GM19035 (cell line): Measurements from ENCODE around the gene CMIP.

Experiments used
- ATAC-seq: cut with Tn5 transposase; IDR thresholded peaks from one replicate; pipeline ENCODE4 v1.9.1; 2021; ENCODE audit not compliant: unreplicated experiment

The CMIP gene

DNA sequence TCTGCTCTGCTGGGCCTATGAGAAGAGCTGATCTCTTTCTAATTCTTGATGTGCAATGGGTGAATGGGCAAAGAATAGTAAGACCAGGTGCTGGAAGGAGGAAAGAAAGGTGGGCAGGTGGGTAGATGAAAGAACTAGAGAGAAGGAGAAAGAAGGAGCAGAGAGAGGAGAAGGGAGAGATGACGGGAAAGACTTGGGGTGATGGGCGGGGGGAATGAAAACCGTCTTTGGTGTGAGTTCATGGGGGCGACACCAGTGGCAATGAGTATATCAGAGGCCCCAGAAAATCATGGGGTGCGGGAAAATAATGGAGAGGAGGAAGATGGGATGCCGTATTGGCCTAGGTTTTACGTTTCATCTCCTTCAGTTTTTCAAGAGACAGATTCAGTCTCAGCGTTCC lies 205.7 kb downstream of the CMIP start:
- no peak for ATAC-seq

DNA sequence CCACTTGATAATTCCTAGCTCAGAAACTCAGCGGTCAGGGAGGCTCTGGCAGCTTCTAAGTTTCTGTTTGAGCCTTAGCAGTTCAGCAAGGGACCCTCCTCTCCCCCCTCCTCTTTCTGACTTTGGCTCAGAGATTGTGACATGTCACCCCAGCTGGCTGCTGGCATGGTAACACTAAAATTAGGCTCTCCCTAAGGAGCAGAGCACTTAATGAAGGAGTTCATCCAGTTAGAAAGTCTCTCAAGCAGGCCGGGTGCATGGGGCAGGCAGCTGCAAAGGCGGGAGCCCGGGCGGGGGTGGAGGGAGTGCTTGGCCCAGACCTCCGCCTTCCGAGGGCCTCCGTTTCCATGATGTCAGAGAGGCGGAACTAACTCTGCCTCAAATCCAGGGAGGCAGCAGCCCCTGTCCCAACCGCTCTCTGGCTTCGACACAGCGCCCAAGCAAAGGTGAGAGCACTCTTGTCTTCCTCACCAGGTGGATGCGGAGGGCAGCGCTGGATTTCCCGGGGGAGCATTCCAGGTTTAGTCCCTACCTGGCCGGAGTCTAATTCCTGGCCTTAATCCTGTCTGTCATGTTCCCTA lies 206.5 kb downstream of the CMIP start:
- no peak for ATAC-seq

DNA sequence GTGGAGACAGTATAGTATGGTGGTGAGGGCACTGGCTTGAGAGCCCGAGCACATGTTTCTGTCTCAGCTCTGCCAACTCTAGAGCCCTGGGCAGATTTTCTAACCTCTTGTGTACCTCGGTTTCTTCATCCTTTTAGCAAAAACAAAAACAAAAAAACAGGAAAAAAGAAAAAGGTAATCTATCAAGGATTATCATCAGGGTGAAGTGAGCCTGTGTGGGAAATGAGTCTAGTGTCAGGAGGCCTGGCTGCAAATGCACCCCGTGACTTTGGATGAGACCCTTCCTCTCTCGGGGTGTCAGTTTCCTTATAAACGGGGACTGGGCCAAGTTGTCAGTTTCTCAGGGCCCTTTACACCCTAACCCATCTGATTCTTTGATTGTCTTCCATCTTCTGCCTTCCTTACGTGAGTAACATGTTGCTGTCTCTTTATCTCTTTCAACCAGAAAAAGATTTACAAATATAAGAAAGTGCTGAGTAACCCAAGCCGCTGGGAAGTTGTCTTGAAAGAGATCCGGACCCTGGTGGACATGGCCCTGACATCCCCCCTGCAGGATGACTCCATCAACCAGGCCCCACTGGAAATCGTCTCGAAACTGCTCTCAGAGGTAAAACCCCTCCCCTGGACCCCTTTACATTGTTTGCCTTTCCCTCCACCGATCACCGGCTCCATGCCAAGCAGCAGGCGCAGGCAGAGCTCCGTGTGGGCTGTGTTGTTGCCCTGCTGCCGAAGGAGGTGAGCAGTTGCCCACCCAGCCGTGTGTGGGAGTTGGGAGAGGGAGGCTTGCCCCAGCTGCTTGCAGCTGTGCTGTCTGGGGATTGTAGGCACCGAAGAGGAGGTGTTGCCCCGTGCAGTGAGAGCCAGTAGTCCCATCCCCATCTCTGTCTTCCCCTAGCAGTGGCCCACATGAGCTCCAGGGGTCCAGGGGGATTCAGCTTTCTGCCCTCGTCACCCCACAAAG lies 207.4 kb downstream of the CMIP start:
- ATAC-seq, result no peak

DNA sequence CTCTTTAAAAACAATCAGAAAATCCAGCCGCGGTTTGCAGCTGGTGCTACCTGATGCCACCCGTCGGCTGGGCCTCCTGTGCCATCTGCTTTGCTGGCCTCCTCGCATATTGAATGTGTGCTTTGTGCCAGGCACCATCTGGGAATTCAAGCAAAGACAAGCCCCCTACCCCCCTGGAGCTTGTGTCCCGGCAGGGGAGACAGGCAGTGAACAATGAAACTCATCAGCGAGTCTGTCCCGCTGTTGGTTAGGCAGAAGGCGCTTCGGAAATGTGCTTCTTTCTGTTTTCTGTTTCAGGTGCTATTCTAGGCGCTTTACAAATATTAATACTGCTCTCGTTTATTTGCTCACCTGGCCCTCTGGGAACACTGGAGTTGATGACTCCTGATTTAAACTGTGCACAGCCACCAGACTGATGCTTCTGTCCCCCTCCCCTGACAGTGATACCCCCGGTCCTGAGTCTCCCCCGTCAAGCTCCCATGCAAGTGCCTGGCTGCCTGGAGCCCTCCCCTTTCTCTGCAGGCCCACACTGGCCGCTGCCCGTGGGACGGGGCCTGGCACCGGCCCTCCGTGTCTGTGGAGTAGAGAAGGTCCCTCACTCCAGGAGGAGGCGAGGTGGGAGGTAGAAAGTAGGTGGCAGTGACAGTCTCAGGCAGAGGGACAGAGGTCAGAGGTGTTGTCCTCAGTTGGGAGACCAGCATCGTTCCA lies 208.3 kb downstream of the CMIP start:
- peak; percentile 65 for ATAC-seq

DNA sequence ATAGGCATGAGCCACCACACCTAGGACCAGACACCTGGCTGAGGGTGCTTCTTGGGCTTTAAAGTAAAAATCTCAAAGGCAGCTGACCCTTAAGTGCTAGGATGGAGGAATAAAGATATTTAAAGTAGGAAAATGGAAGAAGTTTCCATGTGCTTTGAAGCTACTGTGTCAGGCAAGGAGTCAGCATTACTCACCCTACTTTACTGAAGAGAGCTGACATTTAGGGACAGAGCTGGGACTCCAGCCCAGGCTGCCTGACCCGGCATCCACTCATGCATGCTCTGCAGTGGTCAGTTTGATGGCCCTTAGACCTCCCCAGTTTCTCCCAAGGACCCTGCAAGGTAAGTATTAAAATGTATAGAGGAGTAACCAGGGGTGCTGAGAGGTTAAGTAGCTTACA lies 209.7 kb downstream of the CMIP start:
- no peak for ATAC-seq

DNA sequence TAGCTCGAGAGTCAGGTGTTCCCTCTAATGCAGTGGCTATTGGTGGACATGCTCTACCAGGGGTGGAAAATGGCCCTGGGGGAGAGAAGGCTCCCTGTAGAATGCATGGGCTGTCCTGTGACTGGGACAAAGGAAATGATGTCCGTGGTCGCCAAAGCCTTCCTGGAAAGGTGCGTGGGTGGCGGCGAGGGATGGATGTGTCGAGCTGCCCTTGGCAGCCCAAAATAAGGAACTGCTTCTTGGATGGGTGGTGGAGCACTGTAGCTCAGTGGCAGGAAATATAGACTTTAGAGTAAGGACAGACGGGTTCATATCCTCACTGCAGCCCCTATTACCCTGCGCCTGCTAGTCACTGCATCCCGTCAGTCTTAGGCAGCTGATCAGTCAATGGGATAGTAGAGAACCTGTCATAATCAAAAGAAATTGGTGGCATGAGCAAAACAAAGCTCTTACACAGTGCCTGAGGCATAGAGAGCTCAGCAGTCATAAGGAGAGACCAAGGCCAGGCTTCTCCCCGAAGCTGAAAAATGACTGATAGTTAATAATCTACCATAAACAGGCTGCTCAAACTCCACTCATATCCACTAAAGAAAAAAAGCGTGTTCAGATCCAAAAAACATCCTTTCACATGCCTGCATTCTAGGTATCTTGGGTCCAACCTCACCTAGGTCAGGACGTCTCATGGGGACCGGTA lies 211.0 kb downstream of the CMIP start:
- no peak for ATAC-seq

DNA sequence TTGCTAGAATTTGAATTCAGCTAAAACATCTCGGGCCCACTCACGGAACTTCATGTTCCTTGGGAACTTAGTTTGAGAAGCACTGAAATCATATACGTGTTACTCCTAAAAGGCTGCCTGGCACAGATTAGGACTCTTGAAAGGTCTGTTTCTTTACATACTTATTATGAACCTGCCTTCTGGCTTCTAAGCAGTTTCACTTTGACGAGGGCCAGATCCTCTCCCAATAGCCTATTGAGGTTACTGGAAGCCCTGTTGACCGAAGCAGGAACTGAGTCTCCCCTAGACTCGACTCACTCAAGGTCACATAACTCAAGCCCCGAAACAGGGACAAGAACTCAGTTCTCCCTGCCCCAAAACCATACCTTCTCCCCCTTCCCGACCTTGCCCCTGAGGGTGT lies 212.6 kb downstream of the CMIP start:
- ATAC-seq, result no peak

DNA sequence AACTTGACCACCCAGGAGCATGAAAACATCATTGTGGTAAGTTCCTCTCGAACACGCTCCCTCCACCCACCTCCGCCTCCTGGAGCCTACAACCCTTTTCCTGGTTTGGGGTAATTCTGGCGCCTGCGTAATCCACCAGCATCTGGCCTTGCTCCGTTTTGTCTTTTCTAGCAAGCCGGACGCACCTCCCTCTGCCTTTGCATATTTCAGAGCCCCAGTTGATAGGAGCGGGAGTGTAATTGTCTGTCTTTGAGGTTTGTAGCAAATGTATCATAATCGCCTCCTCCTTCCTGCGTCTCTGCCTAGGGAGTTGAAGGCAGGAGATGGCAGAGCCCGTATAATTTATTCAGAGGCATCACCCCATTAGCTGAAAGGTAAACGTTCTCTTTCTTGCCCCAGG lies 213.2 kb downstream of the CMIP start:
- no peak for ATAC-seq

DNA sequence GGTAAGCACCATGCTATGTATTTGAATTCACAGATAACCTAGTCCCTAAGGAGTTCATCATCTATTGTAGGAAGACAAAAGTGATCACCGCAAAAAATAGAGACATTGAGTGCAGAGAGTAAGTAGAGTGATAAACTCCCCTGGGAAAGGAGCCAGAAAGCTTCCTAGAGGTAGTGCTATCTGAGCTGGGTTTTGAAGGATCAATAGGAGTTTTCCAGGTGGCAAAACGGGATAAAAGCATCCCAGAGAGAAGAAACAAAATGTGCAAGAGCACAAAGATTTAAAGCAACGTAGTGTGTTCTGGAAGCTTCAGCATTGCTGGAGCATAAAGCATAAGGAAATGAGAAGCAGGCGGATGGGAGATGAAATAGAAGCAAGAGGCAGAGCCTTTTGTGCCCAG lies 213.8 kb downstream of the CMIP start:
- ATAC-seq, result no peak

DNA sequence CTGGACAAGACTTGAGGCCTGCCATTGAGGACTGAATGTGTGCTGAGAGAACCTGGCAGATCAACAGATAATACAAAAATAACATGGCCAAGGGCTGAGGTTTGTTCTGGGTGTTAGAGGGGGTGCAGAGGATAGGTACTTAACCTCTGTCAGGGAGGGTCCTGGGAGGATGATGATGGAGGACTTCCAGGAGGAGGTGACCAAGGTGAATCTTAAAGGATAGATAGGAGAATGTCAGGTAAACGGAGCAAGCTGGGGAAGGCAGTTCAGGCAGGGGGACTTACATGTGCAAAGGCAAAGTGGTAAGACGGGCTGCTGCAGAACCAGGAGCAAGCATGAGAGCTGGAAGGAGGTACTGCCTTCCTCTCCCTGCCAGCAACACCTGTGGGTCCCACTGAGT lies 214.6 kb downstream of the CMIP start:
- ATAC-seq, result no peak

DNA sequence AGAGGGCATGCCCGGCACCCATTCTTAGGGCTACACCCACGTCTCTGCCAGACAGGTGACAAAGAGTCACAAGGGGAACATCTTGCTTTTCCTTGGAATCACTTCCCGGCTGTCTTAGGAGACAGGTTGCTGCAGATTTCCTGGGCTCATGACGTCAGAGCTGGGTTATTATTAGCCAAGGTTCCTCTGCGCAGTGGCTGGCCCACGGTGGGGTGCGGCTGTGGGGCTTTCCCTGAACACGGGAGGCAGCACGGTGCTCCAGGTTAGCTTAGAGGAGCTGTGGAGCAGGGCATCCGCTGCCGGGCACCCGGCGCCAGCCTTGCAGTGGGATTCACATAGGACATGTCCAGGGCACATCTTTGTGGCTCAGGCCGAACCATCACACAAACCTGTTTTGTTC lies 216.5 kb downstream of the CMIP start:
- ATAC-seq, result no peak

DNA sequence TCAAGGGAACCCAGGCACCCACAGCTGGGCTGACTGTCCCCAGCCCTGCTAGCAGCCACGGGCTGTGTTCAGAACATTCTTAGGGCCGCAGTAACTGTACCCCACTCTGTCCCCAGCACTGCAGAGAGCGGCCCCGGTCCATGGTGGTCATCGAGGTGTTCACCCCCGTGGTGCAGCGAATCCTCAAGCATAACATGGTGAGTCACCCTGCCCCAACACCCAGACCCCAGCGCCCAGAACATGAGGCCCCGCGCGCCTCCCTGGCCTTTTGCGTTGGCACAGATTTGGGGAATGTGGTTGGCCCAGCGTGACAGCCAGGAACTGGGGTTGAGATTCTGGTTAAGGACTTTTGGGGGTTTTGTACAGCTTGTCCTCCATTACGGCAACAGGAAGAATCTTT lies 219.5 kb downstream of the CMIP start:
- no peak for ATAC-seq

DNA sequence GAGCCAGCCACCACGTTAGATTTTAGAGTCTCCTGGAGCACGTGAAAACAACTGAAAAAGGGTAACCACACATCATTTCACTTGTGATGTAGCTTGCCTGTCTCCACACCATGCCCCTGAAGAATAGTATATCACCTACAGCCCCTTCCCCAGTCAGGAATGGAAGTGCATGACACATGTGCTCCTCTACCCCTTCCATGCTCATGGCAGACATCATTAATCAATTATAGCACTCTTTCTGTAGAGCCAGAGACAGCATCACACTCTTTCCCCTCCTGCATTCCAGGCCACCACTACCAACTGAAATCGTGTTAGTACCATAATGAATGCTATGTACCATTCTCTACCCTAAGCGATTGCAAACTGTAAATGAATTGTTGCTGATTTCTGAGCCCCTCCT lies 221.0 kb downstream of the CMIP start:
- no peak for ATAC-seq

DNA sequence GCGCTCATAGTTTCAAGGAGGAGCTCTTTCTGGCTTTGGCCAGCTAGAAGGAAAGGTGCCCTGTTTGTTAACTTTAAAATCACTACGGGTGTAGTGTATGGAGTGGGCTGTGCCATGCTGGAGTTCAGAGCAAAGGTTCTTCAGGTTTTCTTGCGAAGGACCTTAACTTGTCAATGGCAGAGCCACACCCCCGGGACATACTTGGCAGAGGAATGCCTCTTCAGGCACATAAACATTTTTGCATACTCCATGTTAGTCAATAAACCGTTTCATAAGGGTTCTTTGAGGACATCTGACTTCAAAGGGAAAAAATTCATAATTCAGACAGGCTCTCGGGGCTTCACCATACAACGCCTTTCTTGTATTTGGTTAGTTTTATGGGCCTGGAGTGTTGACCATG lies 221.5 kb downstream of the CMIP start:
- no peak for ATAC-seq

DNA sequence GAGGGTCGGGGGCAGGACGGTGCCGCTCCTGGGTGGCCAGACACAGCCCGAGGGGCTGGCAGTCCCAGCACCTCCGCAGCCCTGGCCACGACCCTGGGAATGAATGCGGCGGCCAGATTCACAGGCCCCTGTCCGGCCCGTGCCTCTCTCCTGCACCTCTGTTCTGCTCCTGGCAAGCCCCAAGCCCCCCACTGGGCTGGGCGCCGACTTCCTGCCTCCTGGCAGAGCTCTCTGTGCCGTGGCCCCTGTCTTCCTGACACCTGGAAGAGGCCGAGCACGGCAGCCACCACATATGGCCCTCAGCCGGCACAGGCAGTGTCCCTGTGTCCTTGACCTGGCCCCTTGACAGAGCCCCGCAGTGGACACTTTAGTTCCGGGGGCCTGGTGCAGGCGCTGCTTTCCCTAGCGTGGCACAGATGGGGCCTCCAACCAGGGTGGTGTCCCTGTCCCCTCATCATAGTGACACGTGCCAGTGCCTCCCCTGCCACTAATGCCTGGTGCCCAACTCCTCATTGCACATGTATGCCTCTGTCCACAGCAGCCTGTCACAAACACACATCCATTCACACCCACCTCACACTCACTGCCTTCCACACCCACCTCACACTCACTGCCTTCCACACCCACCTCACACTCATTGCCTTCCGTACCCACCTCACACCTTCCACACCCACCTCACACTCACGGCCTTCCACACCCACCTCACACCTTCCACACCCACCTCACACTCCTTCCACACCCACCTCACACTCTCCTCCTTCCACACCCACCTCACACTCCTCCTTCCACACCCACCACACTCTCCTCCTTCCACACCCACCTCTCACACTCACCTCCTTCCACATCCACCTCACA lies 223.9 kb downstream of the CMIP start:
- ATAC-seq, result no peak

DNA sequence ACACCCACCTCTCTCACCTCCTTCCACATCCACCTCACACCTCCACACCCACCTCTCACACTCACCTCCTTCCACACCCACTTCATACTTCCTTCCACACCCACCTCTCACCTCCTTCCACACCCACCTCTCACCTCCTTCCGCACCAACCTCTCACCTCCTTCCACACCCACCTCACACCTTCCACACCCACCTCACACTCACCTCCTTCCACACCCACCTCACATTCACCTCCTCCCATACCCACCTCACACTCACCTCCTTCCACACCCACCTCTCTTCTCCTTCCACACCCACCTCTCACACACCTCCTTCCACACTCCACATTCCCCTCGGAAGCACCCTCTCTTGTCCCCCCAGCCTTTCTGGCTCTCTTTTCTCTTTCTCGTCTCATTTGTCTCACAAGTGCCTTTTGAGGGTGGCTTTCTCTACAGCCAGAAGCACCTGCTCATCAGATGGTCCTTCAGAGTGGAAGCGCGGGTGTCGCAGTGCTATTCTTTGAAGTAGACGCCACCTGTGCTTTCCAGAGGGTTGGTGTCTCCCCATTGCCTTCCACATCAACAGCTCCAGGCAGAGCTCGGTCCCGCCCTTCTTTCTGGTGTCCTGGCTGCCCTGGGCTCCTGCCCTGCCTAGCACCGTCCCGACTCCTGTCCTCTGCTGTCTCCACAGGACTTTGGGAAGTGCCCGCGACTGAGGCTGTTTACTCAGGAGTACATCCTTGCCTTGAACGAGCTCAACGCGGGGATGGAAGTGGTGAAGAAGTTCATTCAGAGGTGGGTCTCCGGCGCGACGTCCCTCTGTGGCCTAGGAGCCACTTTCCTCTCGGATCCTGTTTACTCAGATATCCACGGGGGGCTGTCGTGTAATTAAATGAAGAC lies 225.1 kb downstream of the CMIP start:
- ATAC-seq, result no peak

DNA sequence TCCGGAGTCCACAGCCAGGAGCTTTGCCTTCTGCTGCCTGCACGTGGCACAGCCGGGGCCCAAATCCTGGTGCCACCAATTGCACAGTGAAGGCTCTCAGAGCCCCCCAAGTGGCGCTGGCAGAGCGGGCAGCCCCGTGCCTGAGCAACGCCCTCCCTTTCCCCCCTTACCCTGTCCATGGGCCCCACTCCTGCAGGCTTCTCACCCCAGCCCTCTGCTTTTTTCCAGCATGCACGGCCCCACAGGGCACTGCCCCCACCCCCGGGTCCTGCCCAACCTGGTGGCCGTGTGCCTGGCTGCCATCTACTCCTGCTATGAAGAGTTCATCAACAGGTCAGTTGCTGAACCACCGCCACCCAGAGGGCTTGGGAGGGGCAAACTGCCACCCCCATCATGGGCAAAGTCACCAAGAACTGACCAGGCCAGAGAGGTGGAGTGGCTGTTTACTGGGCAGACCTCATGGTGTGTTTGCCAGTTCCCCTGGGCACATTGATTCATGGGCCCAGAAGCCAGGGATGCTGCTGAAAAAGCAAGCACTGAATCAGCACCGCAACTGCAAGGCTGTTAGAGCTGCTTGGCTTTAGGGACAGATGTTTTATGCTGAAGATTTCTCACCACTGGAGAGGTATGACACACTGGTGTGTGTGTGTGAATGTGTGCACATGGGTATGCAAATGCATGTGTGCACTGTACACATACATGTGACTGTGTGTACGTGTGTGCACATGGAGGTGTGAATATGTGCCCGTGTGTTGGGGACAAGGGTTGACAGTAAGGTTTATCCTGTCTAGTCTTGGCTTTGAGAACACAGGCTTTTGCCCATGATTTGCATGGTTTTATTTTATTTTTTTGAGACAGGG lies 227.4 kb downstream of the CMIP start:
- no peak for ATAC-seq

DNA sequence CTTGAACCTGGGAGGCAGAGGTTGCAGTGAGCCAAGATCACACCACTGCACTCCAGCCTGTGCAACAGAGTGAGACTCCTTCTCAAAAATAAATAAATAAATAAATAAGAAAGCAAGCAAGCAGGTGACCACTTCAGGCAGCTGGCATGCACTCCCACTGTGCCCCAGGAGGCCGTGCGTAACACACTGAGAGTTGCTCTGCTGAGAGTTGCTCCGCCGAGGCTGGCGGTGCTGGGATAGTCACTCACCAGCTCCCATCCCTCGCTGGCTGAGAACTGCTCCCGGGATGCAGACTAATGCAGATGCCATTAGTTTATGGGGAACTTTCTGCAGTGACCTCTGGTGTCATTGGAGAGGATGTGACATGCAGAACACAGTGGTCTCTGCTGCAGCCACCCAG lies 228.8 kb downstream of the CMIP start:
- ATAC-seq, result no peak

DNA sequence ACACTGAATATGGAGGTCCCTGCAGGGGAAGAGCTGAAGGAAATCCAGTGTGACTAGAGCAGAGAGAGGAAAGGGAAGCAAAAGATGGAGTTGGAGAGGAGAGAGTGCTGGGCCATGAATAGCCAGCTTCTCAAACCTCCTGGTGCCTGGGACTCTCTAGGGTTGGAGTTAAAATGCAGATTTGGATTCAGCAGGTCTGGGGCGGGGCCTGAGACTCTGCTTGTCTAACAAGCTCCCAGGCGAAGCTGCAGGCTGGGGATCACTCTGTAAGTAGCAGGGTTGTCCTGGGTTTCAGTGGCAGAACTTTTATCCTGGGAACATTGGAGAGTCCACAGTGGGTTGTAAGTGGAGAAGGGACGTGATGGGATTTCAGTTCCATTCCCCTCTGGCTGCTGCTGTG lies 231.1 kb downstream of the CMIP start:
- no peak for ATAC-seq
